GF-D8 (cell line): ENCODE measurements around the gene PTPRN2.
"Not testable (repeated sequence)": the region's sequence is repeated elsewhere in the genome, so short reads cannot be mapped to it uniquely, and the experiment has no call there.

Source experiments
- DNase-seq: peaks from one replicate; lab custom pipeline; 2025; lab: John Stamatoyannopoulos, UW

Gene PTPRN2

GRCh38 chr7:157713591-157713990, 874.0 kb downstream of the PTPRN2 start:
- no peak for DNase-seq

DNA sequence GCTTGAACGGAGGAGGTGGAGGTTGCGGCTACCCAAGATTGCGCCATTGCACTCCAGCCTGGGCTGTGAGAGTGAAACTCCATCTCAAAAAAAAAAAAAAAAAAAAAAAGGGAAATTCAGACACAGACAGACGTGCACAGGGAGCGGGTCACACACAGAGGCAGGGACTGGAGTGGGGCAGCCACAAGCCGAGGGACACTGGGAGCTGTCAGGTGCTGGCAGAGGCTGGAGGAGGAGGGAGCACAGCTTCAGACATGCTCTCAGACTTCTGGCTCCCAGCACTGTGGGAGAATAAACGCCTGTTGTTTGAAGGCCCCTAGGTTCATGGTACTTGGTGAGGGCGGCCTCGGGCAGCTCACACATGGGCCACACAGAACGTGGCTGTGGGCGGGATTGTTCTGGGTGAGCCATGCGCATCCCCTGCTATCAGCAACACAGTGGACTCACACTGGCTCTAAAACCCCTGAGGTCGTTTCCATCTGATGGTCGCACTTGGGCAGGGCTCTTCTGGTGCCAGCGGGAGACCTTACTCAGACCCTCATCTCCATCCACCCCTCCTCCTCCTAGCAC, 874.9 kb downstream of the PTPRN2 start:
- DNase-seq, result no peak

DNA sequence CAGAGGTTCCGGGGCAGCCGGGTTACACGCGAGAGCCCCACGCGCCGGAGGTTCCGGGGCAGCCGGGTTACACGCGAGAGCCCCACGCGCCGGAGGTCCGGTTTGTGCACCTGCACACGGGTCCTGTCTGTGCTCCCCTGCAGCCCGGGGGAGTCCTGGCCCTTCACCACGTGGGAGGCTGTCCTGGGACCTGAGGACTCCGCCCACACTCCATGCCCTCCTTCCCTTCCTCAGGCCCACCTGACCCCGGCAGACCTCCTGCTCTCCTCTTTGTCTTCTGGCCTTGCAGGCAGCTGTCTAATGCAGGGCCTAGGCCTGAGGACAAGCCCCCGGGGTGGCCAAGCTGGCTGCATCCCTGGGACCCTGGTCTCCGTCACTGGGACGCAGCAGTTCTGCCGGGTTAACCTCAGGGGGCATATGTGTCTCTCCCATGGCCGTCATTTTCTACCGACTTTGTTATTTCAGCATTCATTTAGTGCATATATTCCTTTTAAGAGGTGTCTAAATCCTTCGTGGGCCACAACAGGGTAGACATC, 876.2 kb downstream of the PTPRN2 start:
- DNase-seq, result no peak

- no peak for DNase-seq
These were observed 877.2 kb downstream of the PTPRN2 start for GRCh38 chr7:157710396-157710795.

GRCh38 chr7:157709531-157710251, 877.9 kb downstream of the PTPRN2 start:
- no peak for DNase-seq

DNA sequence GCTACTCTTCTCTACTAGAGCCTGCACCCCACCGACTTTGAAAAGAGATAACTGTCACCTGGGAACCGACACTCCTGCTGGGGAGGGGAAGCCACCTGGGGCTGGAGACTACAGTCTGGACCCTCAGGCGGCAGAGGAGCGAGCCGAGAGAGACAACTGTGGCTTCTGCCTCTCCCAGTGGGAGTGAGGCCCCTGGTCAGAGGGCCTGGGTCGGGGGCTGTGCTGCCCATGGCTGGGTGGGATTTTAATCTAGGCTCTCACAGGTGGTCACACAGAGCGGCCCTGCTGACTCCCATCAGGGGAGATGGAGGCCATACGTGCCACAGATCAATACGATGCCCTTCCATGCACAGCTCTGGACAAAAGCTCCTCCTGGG, 878.7 kb downstream of the PTPRN2 start:
- no peak for DNase-seq

- DNase-seq, result no peak
These were observed 879.4 kb downstream of the PTPRN2 start for GRCh38 chr7:157707983-157708918.

DNA sequence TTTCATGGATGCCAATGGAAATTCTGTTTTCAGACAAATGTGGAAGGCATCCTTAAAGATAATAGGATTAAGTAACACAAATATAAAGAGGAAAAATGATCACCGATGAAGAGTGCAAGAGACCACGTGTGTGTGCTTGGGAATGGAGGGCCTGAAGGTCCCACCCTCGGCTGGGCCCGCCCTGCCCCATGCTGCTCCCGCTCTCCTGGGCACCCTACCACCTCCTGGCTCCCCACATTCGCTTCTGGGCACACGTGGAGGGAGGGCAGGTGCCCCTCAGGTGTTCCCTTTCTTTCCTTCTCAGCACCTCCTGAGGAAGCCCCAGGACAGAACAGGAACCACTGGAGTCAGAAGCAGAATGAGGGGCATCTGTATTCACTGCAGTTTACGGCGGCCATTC, 883.3 kb downstream of the PTPRN2 start:
- no peak for DNase-seq

DNA sequence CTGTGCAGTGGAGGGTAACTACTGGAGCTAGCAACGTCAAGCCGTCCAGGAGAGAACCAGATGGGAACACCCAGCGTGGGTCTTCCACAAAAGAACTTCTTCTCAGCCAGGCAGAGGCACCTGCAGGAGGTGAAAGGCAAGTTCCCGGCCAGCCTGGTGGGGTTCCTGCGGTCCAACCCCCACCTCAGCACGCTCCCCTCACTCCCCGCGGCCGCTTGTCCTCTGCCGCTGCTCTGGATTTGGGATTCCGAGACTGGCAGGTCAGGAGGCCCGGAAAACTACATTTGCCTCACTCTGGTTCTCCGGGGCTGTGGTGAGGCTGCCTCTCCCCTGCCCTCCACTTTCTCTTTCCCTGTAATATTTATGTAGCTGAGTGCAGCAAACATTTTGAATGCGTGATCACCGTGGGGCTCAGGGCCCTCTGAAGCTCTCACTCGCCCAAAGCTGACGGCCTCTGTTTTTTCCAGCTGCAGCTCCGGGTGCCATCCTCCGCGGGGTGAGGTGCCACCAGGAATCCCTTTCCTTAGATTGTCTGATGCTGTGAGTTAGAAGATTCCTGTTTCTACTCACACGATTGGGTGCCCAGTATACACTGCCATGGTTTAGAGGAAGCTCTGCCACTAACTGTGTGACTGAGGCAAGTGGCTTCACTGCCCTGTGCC, 884.0 kb downstream of the PTPRN2 start:
- DNase-seq, result no peak

GRCh38 chr7:157703131-157703530, 884.5 kb downstream of the PTPRN2 start:
- DNase-seq, result no peak

DNA sequence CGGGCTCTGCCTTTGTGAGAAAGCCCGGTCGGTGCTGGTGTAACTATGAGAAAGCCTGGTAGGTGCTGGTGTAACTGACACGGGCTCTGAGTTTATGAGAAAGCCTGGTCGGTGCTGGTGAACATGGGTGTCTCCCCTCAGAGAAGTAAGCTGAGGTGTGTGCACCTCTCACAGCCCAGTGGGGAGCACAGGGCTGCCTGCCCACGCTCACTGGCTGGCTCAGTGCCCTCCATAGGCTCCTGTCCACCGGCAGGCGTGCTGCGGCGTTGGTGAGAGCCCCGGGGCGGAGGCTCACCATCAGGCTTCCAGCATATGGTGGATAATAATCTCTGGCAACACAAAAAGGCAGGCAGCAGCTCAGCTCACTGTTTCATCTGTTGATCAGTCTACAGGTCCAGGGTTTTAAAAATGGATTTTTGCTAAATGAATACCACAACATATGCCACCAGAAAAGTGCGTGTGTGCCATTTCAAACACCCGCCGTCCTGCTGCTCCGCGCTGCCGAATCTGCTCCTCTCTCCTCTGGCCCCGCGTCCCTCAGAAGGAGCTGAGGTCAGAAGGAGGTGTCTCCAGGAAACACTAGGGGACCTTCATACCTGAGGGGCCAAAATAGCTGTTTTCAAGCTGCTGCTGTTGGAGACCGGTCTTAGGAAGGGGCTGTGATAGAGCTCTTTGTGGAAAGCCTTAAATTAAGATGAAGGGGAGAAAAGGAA, 885.2 kb downstream of the PTPRN2 start:
- no peak for DNase-seq

DNA sequence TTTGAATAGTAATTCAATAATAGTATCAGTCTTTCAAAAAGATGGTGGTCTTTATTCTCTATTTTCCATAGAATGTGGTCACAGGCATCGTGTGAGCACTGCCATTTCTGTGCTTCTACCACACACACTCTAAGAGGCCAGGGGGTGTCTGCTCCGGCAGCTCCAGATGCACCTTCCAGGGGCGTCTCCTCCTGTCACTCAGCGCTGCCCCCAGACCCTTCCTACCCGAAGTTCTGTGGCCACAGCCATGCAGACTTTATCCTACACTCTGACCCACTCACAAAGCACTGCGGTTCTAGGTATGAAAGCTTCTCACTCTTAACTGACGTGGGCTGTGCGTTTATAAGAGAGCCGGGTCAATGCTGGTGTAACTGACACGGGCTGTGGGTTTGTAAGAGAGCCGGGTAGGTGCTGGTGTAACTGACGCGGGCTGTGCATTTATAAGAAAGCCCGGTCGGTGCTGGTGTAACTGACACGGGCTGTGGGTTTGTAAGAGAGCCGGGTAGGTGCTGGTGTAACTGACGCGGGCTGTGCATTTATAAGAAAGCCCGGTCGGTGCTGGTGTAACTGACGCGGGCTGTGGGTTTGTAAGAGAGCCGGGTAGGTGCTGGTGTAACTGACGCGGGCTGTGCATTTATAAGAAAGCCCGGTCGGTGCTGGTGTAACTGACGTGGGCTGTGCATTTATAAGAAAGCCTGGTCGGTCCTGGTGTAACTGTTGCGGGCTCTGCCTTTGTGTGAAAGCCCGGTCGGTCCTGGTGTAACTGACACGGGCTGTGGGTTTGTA, 886.0 kb downstream of the PTPRN2 start:
- not testable (repeated sequence) for DNase-seq

GRCh38 chr7:157700231-157701005, 887.2 kb downstream of the PTPRN2 start:
- no peak for DNase-seq

GRCh38 chr7:157699357-157700013, 888.1 kb downstream of the PTPRN2 start:
- DNase-seq, result no peak

- DNase-seq, result not testable (repeated sequence)
These were observed 890.3 kb downstream of the PTPRN2 start for GRCh38 chr7:157697287-157697686.

- DNase-seq, result not testable (repeated sequence)
These were observed 892.0 kb downstream of the PTPRN2 start for GRCh38 chr7:157695609-157696008.

GRCh38 chr7:157694376-157694665, 893.3 kb downstream of the PTPRN2 start:
- DNase-seq, result no peak

- no peak for DNase-seq
These were observed 893.9 kb downstream of the PTPRN2 start for GRCh38 chr7:157693521-157694375.
